HUES6 (cell line): Measurements from ENCODE around the gene RPTOR.

Source experiments
- H3K27ac ChIP-seq: 2 replicates; pipeline ENCODE4 v1.7.0; 2013; ENCODE audit warnings: low read depth, mild to moderate bottlenecking, low read length, inconsistent platforms
- H3K27me3 ChIP-seq: 2 replicates; pipeline ENCODE4 v1.6.1; 2013; ENCODE audit warnings: low read length; ENCODE audit not compliant: control insufficient read depth, insufficient read depth
- H3K36me3 ChIP-seq: 2 replicates; pipeline ENCODE4 v1.6.1; 2013; ENCODE audit warnings: low read length; ENCODE audit not compliant: control insufficient read depth, insufficient read depth
- H3K4me1 ChIP-seq: 2 replicates; pipeline ENCODE4 v1.6.1; 2013; ENCODE audit warnings: low read length; ENCODE audit not compliant: control insufficient read depth, insufficient read depth
- H3K4me3 ChIP-seq: 2 replicates; pipeline ENCODE4 v1.5.1; 2013; ENCODE audit warnings: low read depth, low read length
- H3K9ac ChIP-seq: one replicate; pipeline ENCODE4 v1.6.1; 2013; ENCODE audit warnings: mild to moderate bottlenecking, low read length
- H3K9me3 ChIP-seq: 2 replicates; pipeline ENCODE4 v1.6.1; 2013; ENCODE audit warnings: low read depth, low read length; ENCODE audit not compliant: control insufficient read depth, insufficient read depth

Gene RPTOR

GRCh38 chr17:80558046-80558445 lies 13.4 kb downstream of the RPTOR start:
- no peak overlapping the region for H3K9ac ChIP-seq
- H3K4me3 ChIP-seq, result no peak overlapping the region
- H3K27ac ChIP-seq, result no peak overlapping the region
- peaks cover 4% of the 10 kb centered on the region; the same call in 1 of the 2 replicates for H3K4me1 ChIP-seq
- H3K27me3 ChIP-seq, result peaks cover 33% of the 10 kb centered on the region
- H3K36me3 ChIP-seq, result no peaks in the 10 kb centered on the region
- H3K9me3 ChIP-seq, result no peaks in the 10 kb centered on the region

- Histone ChIP-seq H3K4me3 (no peak overlapping the region), H3K9ac (no peak overlapping the region), H3K36me3 (no peaks in the 10 kb centered on the region), H3K27ac (no peak overlapping the region), H3K27me3 (peaks cover 51% of the 10 kb centered on the region), H3K4me1 (peaks cover 4% of the 10 kb centered on the region; the same call in 1 of the 2 replicates), H3K9me3 (no peaks in the 10 kb centered on the region)
Observed at GRCh38 chr17:80559825-80560251, 15.2 kb downstream of the RPTOR start.

- Histone ChIP-seq H3K27me3 (peaks cover 69% of the 10 kb centered on the region), H3K4me3 (no peak overlapping the region), H3K4me1 (peaks cover 4% of the 10 kb centered on the region; the same call in 1 of the 2 replicates)
Observed at GRCh38 chr17:80561541-80562114, 17.0 kb downstream of the RPTOR start.

GRCh38 chr17:80564545-80564944 lies 19.9 kb downstream of the RPTOR start:
- H3K27me3 ChIP-seq, result peaks cover 90% of the 10 kb centered on the region

More at GRCh38 chr17:80561541-80562114, 17.0 kb downstream of the RPTOR start:
- Histone ChIP-seq H3K9ac (no peak overlapping the region), H3K9me3 (no peaks in the 10 kb centered on the region), H3K36me3 (no peaks in the 10 kb centered on the region), H3K27ac (no peak overlapping the region)

GRCh38 chr17:80565343-80566053 lies 20.9 kb downstream of the RPTOR start:
- no peak overlapping the region for H3K9ac ChIP-seq
- no peaks in the 10 kb centered on the region for H3K4me1 ChIP-seq
- peaks cover 87% of the 10 kb centered on the region for H3K27me3 ChIP-seq
- no peaks in the 10 kb centered on the region for H3K36me3 ChIP-seq
- H3K4me3 ChIP-seq, result no peak overlapping the region
- no peak overlapping the region for H3K27ac ChIP-seq
- H3K9me3 ChIP-seq, result no peaks in the 10 kb centered on the region

More at GRCh38 chr17:80564545-80564944, 19.9 kb downstream of the RPTOR start:
- no peaks in the 10 kb centered on the region for H3K36me3 ChIP-seq
- H3K9ac ChIP-seq, result no peak overlapping the region
- H3K4me1 ChIP-seq, result no peaks in the 10 kb centered on the region
- no peak overlapping the region for H3K27ac ChIP-seq
- H3K9me3 ChIP-seq, result no peaks in the 10 kb centered on the region
- no peak overlapping the region for H3K4me3 ChIP-seq

- Histone ChIP-seq H3K4me3 (no peak overlapping the region), H3K9me3 (no peaks in the 10 kb centered on the region), H3K9ac (no peak overlapping the region), H3K27me3 (peaks cover 85% of the 10 kb centered on the region), H3K36me3 (no peaks in the 10 kb centered on the region), H3K27ac (no peak overlapping the region), H3K4me1 (no peaks in the 10 kb centered on the region)
Observed at GRCh38 chr17:80566054-80566400, 21.4 kb downstream of the RPTOR start.

- no peak overlapping the region for H3K4me3 ChIP-seq
- no peaks in the 10 kb centered on the region for H3K4me1 ChIP-seq
- no peak overlapping the region for H3K9ac ChIP-seq
- no peaks in the 10 kb centered on the region for H3K9me3 ChIP-seq
- no peaks in the 10 kb centered on the region for H3K36me3 ChIP-seq
- H3K27ac ChIP-seq, result no peak overlapping the region
- peaks cover 65% of the 10 kb centered on the region for H3K27me3 ChIP-seq
Observed at GRCh38 chr17:80568246-80568645, 23.6 kb downstream of the RPTOR start.

GRCh38 chr17:80569924-80570323 lies 25.3 kb downstream of the RPTOR start:
- Histone ChIP-seq H3K9me3 (no peaks in the 10 kb centered on the region), H3K4me1 (no peaks in the 10 kb centered on the region), H3K9ac (no peak overlapping the region), H3K36me3 (no peaks in the 10 kb centered on the region), H3K4me3 (no peak overlapping the region), H3K27me3 (peaks cover 49% of the 10 kb centered on the region), H3K27ac (no peak overlapping the region)

GRCh38 chr17:80573701-80574100 lies 29.1 kb downstream of the RPTOR start:
- no peaks in the 10 kb centered on the region for H3K4me1 ChIP-seq

GRCh38 chr17:80574496-80574895 lies 29.9 kb downstream of the RPTOR start:
- no peak overlapping the region for H3K4me3 ChIP-seq
- peaks cover 6% of the 10 kb centered on the region for H3K27me3 ChIP-seq
- no peaks in the 10 kb centered on the region for H3K4me1 ChIP-seq
- no peak overlapping the region for H3K9ac ChIP-seq
- no peaks in the 10 kb centered on the region for H3K9me3 ChIP-seq
- no peaks in the 10 kb centered on the region for H3K36me3 ChIP-seq
- H3K27ac ChIP-seq, result no peak overlapping the region

More at GRCh38 chr17:80573701-80574100, 29.1 kb downstream of the RPTOR start:
- no peak overlapping the region for H3K27ac ChIP-seq
- H3K36me3 ChIP-seq, result no peaks in the 10 kb centered on the region
- H3K9me3 ChIP-seq, result no peaks in the 10 kb centered on the region
- H3K27me3 ChIP-seq, result peaks cover 14% of the 10 kb centered on the region
- H3K4me3 ChIP-seq, result no peak overlapping the region
- no peak overlapping the region for H3K9ac ChIP-seq

- Histone ChIP-seq H3K36me3 (no peaks in the 10 kb centered on the region), H3K27me3 (no peaks in the 10 kb centered on the region; the same call in 1 of the 2 replicates), H3K4me1 (no peaks in the 10 kb centered on the region), H3K9ac (no peak overlapping the region), H3K4me3 (no peak overlapping the region), H3K27ac (no peak overlapping the region), H3K9me3 (no peaks in the 10 kb centered on the region)
Observed at GRCh38 chr17:80575057-80575875, 30.6 kb downstream of the RPTOR start.
